GM19372 (cell line): ENCODE results near the gene DIAPH3.
"Not testable (repeated sequence)": the region's sequence is repeated elsewhere in the genome, so short reads cannot be mapped to it uniquely, and the experiment has no call there.

Experiments
- ATAC-seq: cut with Tn5 transposase; IDR thresholded peaks from one replicate; pipeline ENCODE4 v1.9.1; 2021; ENCODE audit warnings: mild to moderate bottlenecking, low read depth, moderate library complexity; ENCODE audit not compliant: unreplicated experiment

Gene DIAPH3

GRCh38 chr13:60163478-60164233, at the start of gene DIAPH3:
Gene DIAPH3 (minus strand): TSS chr13:60163928. CDS start chr13:60163766, 162 bp downstream.
- peak; percentile 99 for ATAC-seq

DNA sequence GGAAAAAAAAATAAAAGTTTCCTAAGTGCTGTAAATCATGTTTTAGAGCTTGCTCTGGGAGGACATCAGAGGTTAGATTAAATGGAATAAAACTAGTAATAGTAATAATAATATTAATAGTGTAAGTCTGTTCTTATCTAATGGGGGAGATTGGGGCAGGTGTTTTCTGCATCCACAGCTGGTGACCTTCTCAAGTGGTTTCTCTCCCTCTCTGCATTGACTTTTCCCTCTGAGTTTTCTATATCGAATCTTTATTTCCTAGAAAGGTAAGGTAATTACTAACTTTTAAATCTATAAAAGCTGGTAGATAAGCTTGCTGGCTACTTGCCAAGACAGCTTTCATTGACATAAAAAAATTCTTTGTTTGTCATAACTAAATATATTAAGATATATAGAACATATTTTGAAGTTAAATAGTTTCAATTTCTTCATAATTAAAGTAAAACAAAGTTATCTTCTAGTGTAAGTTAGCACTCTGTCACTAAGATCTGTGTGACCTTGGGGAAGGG, 49.6 kb upstream of the DIAPH3 start:
- ATAC-seq, result no peak

DNA sequence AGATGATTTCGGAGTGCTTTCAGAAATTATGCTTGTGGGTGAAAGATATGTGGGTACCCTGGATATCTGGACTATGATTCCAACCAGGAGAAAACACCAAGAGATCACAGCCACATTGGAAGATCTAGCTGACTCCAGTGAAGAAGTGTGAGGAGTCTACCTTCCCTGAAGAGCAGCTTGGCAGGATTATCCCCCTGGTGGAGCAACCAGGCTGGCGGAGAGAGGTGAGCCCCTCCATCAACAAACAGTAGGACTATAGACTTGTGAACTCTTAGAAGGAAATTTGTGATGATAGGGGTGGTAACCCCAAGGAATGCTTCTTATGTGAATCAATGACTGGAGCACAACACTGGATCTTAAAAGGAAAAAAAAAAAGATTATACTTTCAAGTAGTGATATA, 47.8 kb upstream of the DIAPH3 start:
- ATAC-seq, result no peak

- ATAC-seq, result no peak
These were observed 47.0 kb upstream of the DIAPH3 start for GRCh38 chr13:60210510-60211330.

GRCh38 chr13:60205499-60205898, 41.8 kb upstream of the DIAPH3 start:
- not testable (repeated sequence) for ATAC-seq

- ATAC-seq, result no peak
These were observed 37.6 kb upstream of the DIAPH3 start for GRCh38 chr13:60201286-60201685.

DNA sequence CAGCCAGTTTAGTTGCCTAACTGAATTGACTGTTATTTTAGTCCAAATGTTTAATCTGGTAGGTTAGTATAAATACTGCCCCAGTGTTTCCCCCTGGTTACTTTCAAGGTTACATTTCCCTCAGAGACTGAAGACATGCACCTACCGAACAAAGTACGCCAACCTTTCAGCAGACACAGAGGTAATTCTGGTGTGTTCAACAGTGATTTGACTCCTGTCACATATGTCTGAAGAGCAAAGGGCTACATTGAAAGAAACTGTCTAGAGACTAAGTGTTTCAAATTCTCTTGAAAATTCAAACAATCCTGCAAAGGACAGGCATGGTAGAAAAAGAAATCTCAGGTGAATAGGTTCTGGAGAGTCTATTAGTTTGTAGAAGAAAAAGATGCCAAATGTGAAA, 32.2 kb upstream of the DIAPH3 start:
- ATAC-seq, result not testable (repeated sequence)

DNA sequence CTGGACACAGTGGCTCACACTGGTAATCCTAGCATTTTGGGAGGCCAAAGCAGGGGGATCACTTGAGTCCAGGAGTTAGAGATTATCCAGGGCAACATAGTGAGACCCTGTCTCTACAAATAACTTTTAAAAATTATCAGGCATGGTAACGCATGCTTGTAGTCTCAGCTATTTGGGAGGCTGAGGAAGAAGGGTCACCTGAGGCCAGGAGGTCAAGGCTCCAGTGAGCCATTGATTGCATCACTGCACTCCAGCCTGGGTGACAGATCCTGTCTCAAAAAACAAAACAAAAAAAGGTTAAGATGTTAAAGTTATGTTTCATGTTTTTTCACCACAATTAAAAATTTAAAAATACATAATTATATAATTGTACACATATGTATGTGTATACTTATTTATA, 19.2 kb upstream of the DIAPH3 start:
- no peak for ATAC-seq

DNA sequence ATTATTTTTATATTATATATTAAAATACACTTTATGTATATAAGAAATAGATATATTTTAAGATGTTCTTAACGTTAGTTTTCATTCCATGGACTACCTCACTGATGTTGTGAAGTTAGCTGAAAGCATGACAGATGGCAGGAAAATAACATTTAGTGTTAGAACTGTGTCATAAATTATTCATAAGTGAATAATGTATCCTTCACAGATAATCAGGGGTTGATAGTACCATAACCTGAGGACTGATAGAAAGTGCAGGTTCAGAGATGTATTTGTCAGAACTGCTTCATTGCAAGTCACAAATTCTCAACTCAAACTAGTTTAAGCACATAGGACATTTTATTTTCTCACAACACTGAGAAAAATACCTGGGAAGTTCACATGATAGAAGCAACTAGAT, 14.6 kb upstream of the DIAPH3 start:
- ATAC-seq, result no peak

DNA sequence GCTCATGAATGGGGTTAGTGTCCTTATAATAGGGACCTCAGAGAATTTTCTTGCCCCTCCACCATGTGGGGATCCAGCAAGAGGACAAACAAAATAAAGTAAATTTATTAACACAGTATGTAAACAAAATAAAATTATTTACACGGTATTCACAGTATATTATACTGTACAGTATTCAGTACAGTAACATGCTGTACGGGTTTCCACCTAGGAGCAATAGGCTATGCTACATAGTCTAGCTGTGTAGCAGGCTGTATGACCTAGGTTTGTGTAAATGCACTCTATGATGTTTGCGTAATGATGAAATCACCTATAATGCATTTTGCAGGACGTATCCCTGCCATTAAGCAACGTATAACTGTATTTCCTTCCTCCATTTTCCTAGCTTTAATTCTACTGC, 11.8 kb upstream of the DIAPH3 start:
- no peak for ATAC-seq

DNA sequence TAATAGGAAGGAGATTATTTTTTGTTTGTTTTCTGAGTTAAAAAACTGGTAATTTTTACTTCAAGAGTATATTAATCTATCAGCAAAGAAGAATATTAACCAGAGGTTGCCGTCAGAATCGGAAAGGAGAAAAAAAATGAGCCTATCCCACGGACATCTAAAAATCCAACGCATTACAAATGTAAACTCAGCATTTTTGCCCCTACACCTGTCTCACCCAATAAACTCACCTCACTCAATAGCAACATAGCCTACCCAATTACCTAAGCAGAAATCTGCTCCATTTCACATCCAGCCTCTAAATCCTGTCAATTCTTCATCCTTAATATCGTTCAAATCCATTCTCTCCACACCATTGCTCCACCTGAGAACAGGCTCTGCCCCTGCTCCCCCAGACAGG, 10.4 kb upstream of the DIAPH3 start:
- ATAC-seq, result no peak

DNA sequence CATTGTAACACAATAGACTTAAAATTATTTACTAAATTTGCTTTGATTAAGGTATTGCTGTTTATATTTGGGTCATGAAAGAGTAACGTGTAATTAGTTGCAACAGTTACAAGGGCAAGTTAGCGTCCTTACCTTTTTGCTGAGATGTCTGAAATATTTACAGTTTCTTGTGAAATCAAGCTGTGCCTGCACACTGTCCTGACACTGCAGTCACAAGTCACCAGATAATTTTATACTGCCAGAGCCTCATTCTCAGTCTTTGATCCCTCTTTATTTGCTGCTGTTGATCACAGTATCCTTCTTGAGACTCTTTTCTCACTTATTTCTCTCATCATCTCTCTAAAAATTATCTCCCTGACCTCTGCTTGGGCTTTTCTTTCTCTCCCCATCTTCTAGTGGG, 8.4 kb upstream of the DIAPH3 start:
- no peak for ATAC-seq

GRCh38 chr13:60170414-60170813, 6.7 kb upstream of the DIAPH3 start:
- no peak for ATAC-seq

GRCh38 chr13:60169239-60170031, 5.7 kb upstream of the DIAPH3 start:
- ATAC-seq, result no peak

- no peak for ATAC-seq
These were observed 3.4 kb upstream of the DIAPH3 start for GRCh38 chr13:60167121-60167520.

- no peak for ATAC-seq
These were observed 1.8 kb upstream of the DIAPH3 start for GRCh38 chr13:60165391-60166099.

GRCh38 chr13:60164234-60164889, 634 bp upstream of the DIAPH3 start:
- peak; percentile 18 for ATAC-seq

DNA sequence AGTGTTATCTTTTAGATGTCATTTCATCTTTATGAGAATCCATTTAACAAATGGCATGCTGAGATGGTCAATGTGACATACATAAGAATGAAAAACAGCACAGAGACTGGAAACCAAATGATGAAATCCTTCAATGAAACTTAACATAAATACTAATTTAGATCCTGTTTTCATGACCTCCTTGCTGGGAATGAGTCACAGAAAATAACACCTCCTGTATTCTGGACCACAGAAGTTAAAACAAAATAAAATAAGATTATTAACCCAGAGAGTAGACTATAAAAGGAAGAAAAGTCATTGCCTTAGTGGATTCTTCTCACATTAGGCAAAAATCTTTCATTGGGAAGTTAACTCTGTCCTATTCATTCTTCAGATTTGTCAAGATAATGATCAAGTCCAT, 1.6 kb downstream of the DIAPH3 start:
- ATAC-seq, result no peak

- no peak for ATAC-seq
These were observed 5.4 kb downstream of the DIAPH3 start for GRCh38 chr13:60158321-60158801.

GRCh38 chr13:60155978-60156377, 7.8 kb downstream of the DIAPH3 start:
- no peak for ATAC-seq
